ENCODE measurements around the gene CCDC159.

- TF ChIP-seq CTCF (IDR thresholded peaks at IDR 0.05; ENCODE audit: low read depth, low read length, missing input control) (no peak), FOXA1 (IDR thresholded peaks at IDR 0.05) (no peak), ATF3 (IDR thresholded peaks at IDR 0.05) (no peak), YY1 (IDR thresholded peaks at IDR 0.05) (no peak), GABPA (IDR thresholded peaks at IDR 0.05 in 1 of 2, conservative IDR thresholded peaks at IDR 0.05 in 1 of 2) (no peak), RAD21 (IDR thresholded peaks at IDR 0.05) (no peak), FOXA2 (IDR thresholded peaks at IDR 0.05) (no peak), REST (IDR thresholded peaks at IDR 0.05) (no peak)
Observed at GRCh38 chr19:11390933-11391680, 44.8 kb downstream of the CCDC159 start.
